Thoracic aorta (tissue), 2 donors: ENCODE measurements around the gene CRAT. TPM values are rescaled to one million over a fixed set of nuclear protein-coding genes. Genes with fewer than 3 reads are reported as not detected.
A peak's percentile ranks its signal among the peaks of the same experiment; 100 is the strongest.

Experiments used
- ATAC-seq: fragments of 150-250 bp; one replicate; pipeline ENCODE4 v1.8.0; 2017; ENCODE audit warnings: low read depth; ENCODE audit not compliant: insufficient number of reproducible peaks, low FRiP score
- DNase-seq: peaks from one replicate; pipeline ENCODE4 v3.0.0-alpha.2; 2020; ENCODE audit warnings: low spot score
- H3K27ac ChIP-seq, 2 donors: fragments of 200-600 bp; sonication (generic); 1 replicate in 1 of 2; 2 replicates in 1 of 2; pipeline ENCODE4 v1.5.1; 2016; ENCODE audit warnings: mild to moderate bottlenecking in 2 of 2, moderate library complexity in 2 of 2
- H3K27me3 ChIP-seq: fragments of 200-600 bp; sonication (generic); replicated peaks from 2 replicates; pipeline ENCODE4 v1.6.0; 2016; ENCODE audit warnings: mild to moderate bottlenecking; ENCODE audit not compliant: insufficient read depth
- H3K36me3 ChIP-seq: fragments of 200-600 bp; sonication (generic); one replicate; pipeline ENCODE4 v1.5.1; 2016
- H3K4me1 ChIP-seq, 2 donors: fragments of 200-600 bp; sonication (generic); 1 replicate in 1 of 2; 2 replicates in 1 of 2; pipeline versions ENCODE4 v1.5.1 to v1.6.0; 2016; ENCODE audit warnings: low read depth in 2 of 2, mild to moderate bottlenecking in 1 of 2; ENCODE audit not compliant: control insufficient read depth in 1 of 2
- H3K4me3 ChIP-seq: fragments of 200-600 bp; sonication (generic); 2 replicates; pipeline ENCODE4 v1.5.1; 2016; ENCODE audit warnings: mild to moderate bottlenecking
- H3K9me3 ChIP-seq: fragments of 200-600 bp; sonication (generic); 2 replicates; pipeline ENCODE4 v1.5.1; 2016
- total RNA-seq, 2 donors: library from RNA; depleted of rRNA; stranded (reverse); fragments of >200 nt; gene quantifications; one replicate each; pipeline versions ENCODE4 v1.1.0 to v1.2.3, GENCODE V29; 2016
- TF ChIP-seq, protein P1 (sequence below): fragments of 200-600 bp; sonication (generic); IDR thresholded peaks from one replicate; pipeline ENCODE4 v1.5.1; 2019; ENCODE audit warnings: antibody characterized with exemption

The CRAT gene
- total RNA-seq, 2 donors from 2014 or later = 57.8 to 102 TPM

DNA sequence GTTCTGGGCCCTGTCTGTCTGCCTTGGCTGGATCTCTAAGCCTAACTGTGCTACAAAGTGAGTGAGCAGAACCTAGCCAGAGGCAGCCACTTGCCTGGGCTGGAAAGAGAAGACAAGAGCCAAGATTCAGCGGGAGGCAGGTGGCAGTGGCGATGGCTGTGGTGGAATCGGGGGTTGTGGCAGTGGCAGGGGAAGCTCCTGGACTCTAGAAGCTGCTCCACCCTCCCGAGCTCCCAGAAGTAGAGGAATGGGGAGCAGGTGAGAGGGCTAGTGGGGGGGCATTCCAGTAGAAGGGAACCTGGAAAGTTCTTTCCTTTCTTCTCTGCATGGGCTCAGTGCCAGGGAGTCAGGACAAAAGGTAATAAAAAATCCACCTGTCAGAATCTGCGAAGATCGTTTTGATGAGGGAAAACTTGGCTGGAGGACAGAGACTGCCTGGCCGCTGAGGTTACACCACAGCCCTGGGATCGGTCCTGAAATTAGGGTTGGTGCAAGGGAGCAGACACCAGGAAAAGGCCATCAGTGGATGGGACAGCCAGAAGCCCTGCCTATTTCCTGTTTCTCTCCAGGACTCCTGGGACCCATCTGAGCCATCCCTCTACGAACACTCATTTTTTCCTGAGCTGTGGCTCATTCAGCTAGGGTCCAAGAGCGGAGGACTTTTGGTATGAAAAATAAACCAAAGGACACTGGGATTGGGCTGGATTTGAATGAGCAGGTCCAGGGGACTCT is 1.6 kb downstream of the CRAT start:
- Histone ChIP-seq H3K4me3 (peak overlapping the region; percentile 98), H3K4me1 (peaks cover 16 to 28% of the 10 kb centered on the region in 2 donors), H3K27me3 (no peaks in the 10 kb centered on the region), H3K27ac (no peak overlapping the region), H3K9me3 (no peaks in the 10 kb centered on the region), H3K36me3 (peaks cover 14% of the 10 kb centered on the region)
- no peak for ATAC-seq
- TF ChIP-seq, protein P1, sequence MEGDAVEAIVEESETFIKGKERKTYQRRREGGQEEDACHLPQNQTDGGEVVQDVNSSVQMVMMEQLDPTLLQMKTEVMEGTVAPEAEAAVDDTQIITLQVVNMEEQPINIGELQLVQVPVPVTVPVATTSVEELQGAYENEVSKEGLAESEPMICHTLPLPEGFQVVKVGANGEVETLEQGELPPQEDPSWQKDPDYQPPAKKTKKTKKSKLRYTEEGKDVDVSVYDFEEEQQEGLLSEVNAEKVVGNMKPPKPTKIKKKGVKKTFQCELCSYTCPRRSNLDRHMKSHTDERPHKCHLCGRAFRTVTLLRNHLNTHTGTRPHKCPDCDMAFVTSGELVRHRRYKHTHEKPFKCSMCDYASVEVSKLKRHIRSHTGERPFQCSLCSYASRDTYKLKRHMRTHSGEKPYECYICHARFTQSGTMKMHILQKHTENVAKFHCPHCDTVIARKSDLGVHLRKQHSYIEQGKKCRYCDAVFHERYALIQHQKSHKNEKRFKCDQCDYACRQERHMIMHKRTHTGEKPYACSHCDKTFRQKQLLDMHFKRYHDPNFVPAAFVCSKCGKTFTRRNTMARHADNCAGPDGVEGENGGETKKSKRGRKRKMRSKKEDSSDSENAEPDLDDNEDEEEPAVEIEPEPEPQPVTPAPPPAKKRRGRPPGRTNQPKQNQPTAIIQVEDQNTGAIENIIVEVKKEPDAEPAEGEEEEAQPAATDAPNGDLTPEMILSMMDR = no peak
- DNase-seq = no peak

DNA sequence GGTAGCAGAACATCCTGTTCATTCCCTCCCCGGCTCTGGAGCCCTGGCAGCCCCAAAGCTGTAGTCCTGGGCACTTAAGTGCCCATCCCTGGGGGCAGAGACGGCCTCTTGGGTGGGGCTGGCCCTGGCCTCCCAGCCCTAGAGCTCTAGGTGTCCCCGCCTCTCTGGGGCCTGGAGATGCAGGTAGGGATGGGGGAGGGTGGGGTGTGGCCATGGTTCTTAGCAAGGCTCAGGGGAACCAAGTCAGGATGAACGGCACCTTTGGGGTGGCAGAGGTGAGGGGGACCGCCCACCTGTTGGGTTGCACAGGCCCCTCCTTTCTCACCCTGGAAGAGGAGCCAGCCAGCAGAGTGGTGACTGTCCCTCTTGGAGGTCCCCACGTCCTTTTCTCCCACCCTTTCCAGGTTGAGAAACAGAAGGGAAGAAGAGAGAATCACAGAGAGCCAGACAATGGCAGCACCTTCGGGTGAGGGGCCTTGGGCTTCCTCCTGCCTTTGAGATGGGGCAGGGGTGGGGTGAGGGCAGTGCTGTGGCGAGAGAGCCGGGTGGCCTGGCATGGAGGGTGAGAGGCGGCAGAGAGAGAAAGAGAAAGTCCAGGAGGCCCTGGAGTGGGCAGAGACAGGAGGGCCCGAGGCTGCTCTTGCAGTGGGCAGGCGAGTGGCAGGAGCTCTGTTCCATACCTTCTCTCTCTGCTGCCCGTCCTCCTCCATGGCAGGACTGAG is 2.3 kb downstream of the CRAT start:
- H3K27ac ChIP-seq = no peak overlapping the region
- peaks cover 16 to 28% of the 10 kb centered on the region in 2 donors for H3K4me1 ChIP-seq
- H3K9me3 ChIP-seq = no peaks in the 10 kb centered on the region
- no peak overlapping the region for H3K4me3 ChIP-seq
- no peak for DNase-seq
- ATAC-seq = no peak
- TF ChIP-seq, protein P1 = no peak
- H3K36me3 ChIP-seq = peaks cover 14% of the 10 kb centered on the region
- no peaks in the 10 kb centered on the region for H3K27me3 ChIP-seq

DNA sequence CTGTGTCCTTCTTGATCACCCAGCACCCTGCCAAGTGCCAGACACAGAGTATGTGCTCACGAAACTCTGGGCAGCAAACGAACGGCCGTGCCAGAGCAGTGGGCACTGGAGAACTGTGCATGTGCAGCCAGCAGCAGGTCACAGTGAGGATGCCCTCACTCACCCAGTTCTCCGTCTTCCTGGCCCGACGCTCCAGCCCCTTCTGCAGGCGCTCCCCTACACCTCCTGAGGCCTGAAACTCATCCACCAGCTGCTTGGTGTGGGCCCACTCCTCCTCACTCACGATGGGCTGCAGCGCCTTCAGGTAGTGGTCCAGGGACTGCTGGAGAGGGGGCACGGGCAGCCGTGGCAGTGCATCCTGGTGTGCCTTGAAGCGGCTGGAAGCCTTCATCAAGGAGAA is 2.9 kb downstream of the CRAT start:
- Histone ChIP-seq H3K27me3 (no peaks in the 10 kb centered on the region), H3K36me3 (peaks cover 14% of the 10 kb centered on the region), H3K4me3 (no peak overlapping the region), H3K9me3 (no peaks in the 10 kb centered on the region), H3K4me1 (peaks cover 15 to 26% of the 10 kb centered on the region in 2 donors), H3K27ac (no peak overlapping the region)
- TF ChIP-seq, protein P1 = no peak
- no peak for ATAC-seq
- no peak for DNase-seq

DNA sequence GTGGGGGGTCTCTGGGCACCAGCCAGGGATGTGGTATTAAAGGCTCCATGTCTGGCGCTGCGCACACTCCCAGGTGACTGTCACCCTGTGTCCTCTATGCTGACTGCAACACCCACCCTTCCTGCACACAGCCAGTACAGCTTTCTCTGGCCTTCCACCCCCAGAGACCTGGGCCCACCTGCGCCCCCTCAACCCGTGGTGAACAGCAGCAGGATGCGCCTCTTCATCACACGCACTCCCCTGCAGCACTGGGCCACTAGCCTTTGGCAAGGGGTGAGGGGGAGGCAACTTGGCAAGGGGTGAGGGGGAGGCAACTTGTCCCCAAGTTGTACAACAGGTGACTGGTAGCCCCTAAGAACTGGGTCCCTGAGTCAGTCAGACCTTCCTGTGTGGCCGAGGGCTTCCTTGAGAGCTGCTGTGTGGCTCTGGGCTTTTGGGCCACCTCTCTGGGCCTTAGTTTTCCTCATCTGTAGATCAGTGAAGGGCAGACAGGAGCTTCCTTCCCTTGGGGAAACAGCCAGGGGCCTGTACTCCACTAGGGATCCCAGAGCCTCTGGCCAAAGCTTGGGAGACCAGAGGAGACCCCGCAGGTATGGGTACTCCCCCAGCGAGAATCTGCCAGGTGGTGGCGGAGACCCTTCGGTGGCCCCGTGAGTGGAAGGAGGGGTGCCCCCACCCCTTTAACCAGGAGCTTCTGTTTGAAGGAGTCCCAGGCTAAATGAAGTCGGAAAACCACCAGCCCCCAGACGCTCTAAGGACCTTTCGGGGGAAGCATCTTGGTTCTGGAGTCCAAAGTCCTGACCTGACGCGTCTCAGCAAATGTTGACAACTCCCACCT is 4.5 kb downstream of the CRAT start:
- peaks cover 26% of the 10 kb centered on the region for H3K36me3 ChIP-seq
- H3K27me3 ChIP-seq = no peaks in the 10 kb centered on the region
- no peaks in the 10 kb centered on the region for H3K9me3 ChIP-seq
- peaks cover 7 to 18% of the 10 kb centered on the region in 2 donors for H3K4me1 ChIP-seq
- DNase-seq (no peak), ATAC-seq (no peak)
- H3K27ac ChIP-seq = no peak overlapping the region
- TF ChIP-seq, protein P1 = no peak
- no peak overlapping the region for H3K4me3 ChIP-seq

DNA sequence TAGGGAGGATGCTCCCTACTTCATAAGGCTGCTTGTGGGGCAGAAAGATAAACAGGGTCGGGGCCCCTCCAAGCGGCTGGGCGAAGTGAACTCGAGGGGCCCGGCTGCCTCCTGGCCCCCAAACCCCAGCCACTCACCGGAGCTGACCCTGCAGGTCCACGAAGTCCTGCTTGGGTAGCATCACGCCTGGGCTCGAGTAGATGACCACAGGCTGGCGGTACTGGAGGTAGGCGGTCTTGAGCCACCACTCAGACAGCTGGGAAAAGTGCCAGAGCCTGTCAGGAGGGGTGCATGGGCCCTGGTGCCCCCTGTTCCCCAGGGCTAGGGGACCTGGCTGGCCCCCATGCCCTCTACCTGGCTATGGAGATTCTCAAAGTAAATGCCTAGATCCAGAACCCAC is 6.5 kb downstream of the CRAT start:
- H3K36me3 ChIP-seq = peaks cover 31% of the 10 kb centered on the region
- no peak for ATAC-seq
- no peak overlapping the region for H3K27ac ChIP-seq

More for the DNA sequence above, 6.5 kb downstream of the CRAT start:
- Histone ChIP-seq H3K4me1 (peaks cover 0 to 8% of the 10 kb centered on the region in 2 donors), H3K4me3 (no peak overlapping the region), H3K27me3 (no peaks in the 10 kb centered on the region), H3K9me3 (no peaks in the 10 kb centered on the region)
- TF ChIP-seq, protein P1 = no peak
- no peak for DNase-seq
